Activated CD4-positive, alpha-beta T cell treated with anti-CD3 and anti-CD28 coated beads, Interleukin-2, amount 50 U/mL, for 4 hours (primary cell): Measurements from ENCODE around the gene COL11A1.
"Not testable (repeated sequence)": the region's sequence is repeated elsewhere in the genome, so short reads cannot be mapped to it uniquely, and the experiment has no call there.

Source experiments
- DNase-seq, 2 experiments: peaks; one replicate each; pipeline ENCODE4 v3.0.0-alpha.2; 2020

Gene COL11A1

DNA sequence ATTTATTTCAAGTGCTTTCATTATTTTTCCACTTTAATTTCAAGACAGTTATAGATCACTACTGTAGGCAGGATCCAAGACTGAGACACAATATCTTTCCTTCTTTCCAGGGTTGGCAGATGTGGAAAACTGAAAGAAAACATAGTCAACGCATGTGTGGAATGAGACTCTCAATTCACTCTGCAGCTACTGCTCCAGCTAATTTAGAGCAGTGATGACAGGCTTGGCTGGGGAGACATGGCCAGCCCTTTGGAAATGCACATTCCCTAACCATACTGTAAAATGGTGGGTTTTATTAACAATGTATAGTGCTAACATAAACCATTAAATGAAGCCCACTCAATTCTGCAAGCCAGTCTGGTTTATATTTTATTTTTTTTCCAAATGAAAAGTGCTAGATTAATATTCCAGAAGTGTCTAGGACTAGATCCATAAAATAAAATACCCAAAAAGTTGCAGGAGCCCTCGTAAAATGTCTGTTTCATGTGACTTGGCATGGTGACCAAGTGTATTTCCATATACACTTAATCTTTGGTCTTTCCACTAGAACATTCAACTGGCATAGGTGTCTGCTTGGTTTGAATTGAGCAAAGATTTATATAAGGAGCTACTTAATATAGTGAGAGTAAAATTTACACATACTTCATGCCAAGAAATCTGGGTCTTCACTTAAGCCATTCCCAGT lies 32.9 kb downstream of the COL11A1 start:
- DNase-seq: no peak

DNA sequence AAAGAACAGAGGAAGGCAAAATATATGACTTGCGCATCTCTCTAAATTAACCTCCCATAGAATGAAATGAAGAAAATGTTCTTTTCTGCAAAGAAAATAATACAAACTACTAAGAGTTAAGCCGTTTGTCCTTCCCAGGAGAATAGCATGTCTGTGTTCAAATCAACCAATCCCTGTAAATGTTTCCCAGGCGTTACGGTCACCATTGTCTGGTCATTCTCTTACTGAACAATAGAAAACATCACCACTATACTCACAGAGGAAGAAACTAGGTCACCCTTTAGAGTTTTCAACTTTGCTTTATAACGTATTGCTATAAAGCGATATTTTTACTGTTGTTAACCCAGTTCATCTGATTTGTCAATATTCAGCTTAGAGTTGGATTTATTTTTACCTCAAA lies 34.1 kb downstream of the COL11A1 start:
- no peak for DNase-seq

DNA sequence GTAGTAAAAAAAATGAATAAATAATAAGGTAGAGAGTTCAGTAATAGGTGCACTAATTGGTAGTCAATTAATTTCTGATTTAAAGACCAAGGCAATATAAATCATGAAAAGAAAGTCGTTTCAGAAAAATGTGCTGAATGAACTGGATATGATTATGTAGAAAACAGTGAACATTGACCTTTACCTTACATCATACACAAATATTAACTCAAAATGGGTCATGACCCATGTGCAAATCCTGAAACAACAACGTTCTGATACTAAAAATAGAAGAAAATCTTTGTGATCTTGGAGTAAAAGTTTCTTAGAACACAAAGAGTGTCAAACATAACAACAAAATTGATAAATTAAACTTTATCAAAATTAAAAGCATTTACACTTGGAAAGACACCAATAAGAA lies 39.1 kb downstream of the COL11A1 start:
- DNase-seq: no peak

DNA sequence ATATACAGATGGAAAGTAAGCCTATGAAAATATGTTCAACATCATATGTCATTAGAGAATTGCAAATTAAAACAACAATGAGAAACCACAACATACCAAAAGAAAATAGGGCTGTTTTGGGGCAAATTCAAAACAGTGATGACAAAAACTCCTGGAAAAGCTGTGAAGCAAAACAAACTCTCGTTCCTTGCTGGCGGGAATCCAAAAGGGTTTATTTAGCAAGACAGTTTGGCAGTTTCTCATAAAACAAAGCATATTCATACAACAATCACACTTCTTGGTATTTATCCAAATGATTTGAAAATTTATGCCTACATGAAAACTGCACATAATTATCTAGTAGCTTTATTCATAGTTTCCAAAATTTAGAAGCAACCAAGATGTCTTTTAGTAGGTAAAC lies 44.4 kb downstream of the COL11A1 start:
- DNase-seq: no peak

DNA sequence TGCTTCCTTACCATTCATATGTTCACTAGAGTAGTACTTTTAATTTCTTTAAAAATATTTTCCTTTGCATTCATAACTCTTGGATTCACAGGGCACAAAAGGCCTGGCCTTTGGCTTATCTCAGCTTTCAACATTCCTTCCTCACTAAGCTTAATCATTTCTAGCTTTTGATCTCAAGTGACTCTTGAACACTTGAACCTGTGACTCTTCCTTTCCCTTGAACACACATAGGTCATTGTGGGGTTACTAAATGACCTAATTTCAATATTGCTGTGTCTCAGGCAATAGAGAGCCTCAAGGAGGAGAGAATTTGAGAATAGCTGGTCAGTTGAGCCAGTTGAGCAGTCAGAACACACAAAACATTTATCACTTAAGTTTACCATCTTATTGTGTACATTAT lies 49.9 kb downstream of the COL11A1 start:
- DNase-seq: no peak

DNA sequence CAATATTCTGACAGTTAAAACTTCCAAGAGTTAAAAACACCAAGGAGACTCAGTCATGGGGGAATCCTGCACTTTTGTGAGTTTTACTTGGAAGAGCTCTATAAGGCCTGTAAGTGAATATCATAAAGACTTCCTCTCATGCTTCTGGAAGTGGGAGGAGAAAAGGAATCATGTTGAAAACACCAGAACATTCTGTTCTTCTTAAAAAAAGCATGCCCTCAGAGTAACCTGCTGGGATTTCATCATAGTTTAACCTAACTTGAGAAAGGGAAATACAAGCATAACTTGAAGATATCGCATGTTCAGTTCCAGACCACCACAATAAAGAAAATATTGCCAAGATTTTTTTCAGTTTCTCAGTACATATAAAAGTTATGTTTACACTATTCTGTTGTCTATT lies 51.9 kb downstream of the COL11A1 start:
- DNase-seq: no peak

DNA sequence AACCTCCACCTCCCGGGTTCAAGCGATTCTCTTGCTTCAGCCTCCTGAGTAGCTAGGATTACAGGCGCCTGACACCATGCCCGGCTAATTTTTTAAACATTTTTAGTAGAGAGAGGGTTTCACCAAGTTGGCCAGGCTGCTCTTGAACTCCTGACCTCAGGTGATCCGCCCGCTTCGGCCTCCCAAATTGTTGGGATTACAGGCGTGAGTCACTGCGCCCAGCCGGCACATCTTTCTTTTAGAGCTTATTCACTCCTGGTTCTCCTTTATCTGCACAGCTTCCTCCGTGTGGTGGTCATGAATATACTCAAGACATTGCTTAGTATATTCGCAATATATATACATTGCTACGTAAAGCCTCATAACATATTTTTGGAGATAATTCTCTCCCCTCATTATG lies 80.2 kb downstream of the COL11A1 start:
- not testable (repeated sequence) for DNase-seq

DNA sequence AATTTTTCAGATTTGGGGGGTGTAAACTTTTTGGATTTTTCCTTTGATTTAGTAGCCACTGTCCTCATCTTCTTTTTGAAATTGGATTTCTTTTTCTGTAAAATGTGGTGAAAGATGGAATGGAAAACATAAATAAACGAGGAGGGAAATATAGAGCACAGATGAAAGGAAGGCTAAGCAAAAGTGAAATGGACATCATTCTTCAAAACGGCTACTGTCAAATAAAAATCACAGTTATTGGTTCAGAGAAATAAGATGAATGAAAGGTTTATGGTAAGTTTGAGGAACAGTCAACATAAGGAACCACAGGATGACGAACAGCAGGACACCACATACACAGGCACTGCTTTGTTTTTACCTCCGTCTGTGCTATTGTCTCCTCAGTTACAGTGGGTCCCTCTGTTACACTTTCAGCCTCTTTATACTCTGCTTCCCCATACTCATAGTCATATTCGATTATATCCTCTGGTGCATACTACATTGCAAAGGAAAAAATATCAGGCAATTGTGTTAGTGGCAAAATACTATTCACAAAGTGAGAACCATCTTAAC lies 82.4 kb downstream of the COL11A1 start:
- DNase-seq: no peak

DNA sequence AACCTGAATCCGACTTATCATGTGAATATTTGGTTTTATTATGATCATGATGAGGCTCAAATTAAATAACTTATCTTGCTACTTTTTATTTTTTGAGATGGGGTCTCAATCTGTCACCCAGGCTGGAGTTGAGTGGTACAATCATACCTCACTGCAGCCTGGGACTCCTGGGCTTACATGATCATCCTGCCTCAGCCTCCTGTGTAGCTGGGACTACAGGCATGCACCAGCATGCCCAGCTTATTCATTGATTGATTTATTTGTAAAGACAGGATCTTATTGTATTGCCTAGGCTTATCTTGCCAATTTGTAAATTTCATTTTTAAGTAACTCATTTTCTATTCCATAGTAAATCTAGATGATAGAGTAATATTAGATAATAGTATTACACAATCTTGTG lies 84.3 kb downstream of the COL11A1 start:
- no peak for DNase-seq

DNA sequence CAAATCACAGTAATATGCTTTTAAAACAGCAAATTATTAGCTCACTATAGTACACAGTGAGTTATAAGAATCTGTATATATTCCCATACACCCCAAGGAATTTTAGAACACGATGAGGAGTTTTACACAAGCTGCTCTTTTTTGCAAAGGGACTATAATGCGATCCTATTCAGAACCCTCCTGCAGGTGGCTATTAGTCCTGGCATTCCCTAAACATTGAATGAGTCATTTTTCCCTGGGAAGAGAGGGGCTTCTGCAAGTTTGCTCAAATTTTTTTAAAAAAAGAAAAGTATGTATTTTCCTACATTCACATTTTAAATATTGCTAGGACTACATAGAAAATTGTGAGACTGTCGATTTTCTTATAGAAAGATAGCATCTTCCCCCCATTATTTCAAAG lies 106.3 kb downstream of the COL11A1 start:
- no peak for DNase-seq

DNA sequence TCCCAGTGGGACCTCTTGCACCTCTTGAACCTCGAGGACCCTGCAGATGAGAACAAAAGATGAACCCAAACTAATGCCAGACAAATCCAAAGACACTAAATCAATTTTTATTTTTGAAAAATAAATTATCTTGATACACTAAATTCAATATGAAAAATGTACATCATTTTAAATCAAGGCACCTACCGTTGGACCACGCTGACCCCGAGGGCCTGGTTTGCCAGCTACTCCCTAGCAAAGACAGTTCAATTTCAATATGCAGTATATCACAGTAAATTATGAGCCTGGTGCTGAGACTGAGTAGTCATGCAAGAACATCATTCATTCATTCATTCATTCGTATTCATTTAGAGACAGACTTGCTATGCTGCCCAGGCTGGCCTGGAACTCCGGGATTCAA lies 129.4 kb downstream of the COL11A1 start:
- no peak for DNase-seq

DNA sequence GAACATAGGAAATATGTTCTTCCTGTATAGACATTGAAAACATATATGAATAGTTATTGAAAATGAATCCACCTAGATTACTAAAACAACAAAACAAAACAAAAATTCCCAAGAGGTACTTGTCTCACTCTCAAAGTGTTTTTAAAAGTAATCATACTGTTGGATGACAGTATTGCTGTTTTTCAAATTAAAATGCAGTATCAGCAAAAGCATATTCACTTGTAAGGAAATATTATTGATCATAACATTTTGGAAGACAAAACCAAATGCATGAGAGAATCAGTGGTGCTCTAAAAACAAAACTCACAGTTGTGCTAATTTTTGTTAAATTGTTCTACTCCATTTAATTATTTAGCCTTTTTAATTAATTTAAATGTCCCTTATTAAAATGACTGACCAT lies 131.0 kb downstream of the COL11A1 start:
- DNase-seq: no peak

DNA sequence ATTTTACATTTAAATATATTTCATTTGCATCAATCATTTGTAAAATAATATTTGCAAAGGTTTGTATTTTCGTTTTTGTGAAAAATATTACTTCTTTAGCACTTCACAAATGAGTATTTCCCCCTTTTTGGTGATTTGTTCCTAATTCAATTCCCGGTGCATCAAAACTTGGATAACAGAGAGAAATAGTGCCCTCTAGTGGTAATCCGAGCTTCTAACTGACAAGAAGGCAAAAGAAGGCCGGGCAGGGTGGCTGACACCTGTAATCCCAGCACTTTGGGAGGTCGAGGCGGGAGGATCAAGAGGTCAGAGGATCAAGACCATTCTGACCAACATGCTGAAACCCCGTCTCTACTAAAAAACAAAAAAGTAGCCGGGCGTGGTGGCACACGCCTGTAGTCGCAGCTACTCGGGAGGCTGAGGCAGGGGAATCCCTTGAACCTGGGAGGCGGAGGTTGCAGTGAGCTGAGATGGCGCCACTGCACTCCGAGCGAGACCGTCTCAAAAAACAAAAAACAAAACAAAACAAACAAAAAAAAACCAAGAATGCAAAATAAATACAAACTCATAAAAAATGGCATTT lies 137.7 kb downstream of the COL11A1 start:
- DNase-seq: no peak

DNA sequence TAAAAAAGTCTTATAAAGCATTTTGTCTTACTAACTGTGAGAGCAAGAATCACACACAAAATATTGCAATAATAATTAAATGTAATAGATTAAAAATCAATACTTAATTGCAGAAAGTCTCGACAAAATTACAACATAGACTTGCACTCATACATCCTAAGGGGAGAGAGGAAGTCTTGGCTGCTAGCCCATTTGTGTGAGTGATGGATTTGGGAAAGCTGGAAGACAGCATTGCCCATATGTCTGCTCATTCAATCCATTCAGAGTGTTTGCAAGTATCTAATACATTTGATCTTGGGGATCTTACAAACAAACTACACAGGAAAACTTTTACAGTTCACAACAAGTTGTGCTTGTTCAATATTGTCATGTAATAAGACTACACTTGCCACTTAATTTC lies 140.5 kb downstream of the COL11A1 start:
- DNase-seq: no peak

DNA sequence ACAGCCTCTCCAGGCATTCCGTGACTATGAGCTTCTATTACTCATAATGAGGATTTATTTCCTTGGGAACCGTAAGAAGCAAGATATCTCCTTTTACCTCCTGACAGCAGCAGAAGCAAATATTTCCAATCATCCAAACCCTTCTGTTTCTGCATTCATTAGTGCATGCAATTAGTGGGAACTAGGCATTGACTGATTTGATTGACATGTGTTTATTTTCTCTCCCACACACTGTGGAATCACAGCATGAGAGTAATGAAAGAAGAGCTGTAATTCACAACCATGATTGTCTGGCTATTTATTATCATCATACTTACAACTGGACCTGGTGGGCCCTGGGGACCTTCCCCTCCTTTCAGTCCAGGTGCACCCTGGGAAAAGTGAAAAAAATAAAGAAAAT lies 146.8 kb downstream of the COL11A1 start:
- no peak for DNase-seq

DNA sequence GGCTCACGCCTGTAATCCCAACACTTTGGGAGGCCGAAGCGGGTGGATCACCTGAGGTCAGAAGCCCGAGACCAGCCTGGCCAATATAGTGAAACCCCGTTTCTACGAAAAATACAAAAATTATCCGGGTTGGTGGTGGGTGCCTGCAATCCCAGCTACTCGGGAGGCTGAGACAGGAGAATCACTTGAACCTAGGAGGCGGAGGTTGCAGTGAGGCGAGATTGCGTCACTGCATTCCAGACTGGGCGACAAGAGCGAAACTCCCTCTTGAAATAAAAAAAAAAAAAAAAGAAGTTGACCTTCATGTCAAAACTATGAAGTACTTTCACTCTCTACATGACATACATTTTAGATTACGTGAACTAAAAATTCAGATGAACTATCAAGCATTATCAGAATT lies 153.7 kb downstream of the COL11A1 start:
- DNase-seq: no peak

DNA sequence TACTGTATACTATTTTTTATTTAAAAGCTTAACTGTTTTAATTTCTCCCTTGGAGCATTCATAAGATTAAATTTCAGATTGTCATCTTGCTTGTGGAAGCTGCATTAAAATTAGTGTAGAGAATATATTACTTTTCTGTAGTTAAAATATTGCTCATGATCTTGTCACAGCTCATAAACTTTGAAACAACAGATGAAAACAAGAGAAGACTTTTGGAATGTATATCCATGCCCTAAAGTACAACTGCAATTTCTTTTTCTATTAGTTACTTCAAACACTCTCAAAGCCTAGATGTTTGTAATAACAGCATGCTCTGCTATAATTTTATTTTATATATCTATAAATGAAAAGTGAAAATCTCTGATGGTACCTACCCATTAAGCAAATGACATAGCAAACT lies 155.9 kb downstream of the COL11A1 start:
- DNase-seq: no peak

DNA sequence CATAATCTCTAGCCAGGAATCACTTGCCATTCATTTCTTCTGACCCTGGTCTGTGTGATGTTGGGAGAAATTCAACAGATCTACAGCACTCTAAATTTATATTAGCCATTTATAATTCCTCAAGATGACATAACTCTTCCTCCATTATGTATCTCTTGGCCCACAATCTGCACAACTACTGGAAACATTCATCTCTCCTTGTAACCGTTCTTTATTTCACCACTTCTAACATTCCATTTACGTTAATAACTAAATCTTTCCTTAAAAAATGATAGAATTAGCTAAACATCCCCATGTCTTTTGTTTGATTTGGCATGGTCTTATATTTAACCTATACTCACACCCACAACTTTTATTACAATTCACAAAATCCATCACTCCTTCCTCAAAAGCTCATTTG lies 166.0 kb downstream of the COL11A1 start:
- no peak for DNase-seq

DNA sequence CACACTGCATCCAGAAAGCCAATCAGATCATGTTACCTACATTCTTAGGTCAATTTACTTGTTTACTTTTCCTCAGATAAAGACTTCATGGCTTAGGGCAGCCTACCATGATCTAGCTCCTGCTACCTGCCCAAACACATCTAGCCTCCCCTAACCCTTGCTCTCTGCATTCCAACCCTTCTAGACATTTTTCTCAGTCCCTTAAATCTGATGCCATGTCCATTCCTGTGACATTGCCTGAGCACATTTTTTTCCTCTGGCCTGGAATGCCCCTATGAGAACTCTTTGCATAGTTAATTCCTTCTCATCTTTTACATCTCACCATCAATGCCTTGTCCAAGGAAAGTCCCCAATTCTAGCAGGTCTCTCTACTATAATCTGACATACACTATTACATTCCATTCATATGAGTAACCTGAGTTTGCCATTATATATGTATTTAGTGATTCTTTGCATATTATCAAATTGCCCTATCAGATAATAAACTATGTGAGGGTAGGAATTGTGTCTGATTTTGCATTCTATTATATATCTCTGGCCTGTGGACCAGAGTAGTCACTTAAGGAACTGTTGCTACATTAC lies 166.9 kb downstream of the COL11A1 start:
- no peak for DNase-seq

DNA sequence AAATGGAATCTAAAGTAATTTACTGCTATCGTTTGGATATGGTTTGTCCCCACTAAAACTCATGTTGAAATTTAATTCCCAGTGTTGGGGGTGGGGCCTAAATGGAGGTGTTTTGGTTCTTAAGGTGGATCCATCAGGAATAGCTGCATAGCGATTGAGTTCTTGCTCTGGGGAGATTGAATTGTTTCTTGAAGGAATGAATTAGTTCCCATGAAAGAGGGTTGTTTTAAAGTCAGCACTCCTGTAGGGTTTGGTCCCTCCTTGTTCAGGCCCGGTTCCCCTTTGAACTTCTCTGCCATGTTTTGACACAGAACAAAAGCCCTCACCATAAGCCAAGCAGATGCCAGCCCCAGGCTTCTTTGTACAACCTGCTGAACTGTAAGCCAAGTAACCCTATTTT lies 170.9 kb downstream of the COL11A1 start:
- no peak for DNase-seq

DNA sequence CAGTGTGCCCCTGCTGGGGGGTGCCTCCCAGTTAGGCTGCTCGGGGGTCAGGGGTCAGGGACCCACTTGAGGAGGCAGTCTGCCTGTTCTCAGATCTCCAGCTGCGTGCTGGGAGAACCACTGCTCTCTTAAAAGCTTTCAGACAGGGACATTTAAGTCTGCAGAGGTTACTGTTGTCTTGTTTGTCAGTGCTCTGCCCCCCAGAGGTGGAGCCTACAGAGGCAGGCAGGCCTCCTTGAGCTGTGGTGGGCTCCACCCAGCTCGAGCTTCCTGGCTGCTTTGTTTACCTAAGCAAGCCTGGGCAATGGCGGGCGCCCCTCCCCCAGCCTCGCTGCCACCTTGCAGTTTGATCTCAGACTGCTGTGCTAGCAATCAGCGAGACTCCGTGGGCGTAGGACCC lies 175.0 kb downstream of the COL11A1 start:
- DNase-seq: not testable (repeated sequence)

DNA sequence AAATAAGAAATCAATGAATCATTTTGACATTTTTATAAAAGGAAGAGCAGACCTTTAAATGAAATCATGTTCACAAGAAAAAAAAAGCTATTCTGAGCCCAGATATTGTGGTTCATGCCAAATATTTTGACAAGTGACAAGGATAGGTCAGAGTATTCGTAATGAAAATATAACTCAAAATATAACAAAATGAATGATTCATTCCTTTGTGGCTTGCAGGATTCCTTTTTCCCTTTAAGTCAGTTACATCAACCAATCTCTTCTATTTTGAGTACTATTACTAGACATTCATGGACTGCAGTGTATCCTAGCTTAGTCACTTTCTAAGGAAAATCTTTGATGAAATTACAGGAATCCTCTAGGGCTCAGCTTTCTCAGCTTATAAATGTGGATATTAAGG lies 188.7 kb downstream of the COL11A1 start:
- no peak for DNase-seq

DNA sequence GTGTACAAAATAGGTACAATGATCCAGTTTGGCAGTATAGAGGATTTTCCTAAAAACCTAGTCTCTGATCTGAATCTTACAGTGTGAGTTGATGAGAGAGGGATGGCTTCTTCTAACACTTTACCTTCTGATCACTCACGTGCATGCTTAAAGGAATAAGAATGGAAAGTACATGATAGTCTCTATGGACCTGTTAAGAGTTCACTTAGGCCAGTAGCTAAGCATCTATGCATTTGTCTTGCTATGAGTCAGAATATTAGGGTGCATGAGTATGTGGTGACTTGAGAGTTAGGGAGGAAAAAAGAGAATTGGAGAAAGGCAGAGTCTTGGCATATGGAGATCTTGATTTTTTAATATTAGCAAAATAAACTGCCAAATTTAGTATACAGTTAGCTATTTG lies 206.3 kb downstream of the COL11A1 start:
- no peak for DNase-seq

DNA sequence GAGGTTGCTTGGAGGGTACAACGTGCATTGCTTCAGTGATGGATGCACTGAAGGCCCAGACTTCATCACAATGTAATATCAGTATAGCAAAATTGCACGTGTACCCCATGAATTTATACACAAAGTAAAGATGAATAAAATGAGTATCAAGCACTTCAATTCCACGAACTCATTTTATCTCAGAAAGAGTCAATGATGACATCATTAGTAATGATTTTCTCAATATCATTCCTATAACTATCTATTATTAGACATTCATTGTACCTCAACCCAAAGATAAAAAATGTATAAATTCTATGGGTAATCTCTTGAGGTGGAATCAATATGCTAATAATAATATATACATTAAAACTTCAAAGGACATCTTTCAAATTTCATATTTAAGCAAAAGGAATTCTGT lies 208.4 kb downstream of the COL11A1 start:
- no peak for DNase-seq

DNA sequence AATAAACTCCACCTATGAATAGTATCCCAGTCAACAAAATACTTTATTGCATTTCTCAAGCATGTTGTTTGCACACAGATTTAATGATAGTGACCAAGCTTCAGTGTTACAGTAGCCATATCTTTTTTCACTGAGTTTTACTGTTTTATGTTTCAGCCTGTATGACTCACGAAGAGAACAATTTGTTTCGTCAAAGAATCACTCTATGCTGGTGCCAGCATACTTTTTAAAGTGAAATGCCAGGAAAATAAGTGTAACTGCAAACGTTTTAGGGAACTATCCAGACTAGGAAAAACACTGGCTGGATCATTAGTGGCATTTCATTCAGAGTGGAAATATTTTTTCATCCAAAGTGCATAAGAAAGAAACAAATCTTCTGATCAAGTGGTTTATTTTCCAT lies 210.8 kb downstream of the COL11A1 start:
- no peak for DNase-seq
